GM19193 (cell line): Measurements from ENCODE around the gene RHO.

Experiments
- POLR2A ChIP-seq: IDR thresholded peaks from 4 replicates; pipeline ENCODE4 v1.6.1; 2011; ENCODE audit not compliant: insufficient read depth, insufficient read length; ENCODE audit errors: extremely low read depth

RHO gene

DNA sequence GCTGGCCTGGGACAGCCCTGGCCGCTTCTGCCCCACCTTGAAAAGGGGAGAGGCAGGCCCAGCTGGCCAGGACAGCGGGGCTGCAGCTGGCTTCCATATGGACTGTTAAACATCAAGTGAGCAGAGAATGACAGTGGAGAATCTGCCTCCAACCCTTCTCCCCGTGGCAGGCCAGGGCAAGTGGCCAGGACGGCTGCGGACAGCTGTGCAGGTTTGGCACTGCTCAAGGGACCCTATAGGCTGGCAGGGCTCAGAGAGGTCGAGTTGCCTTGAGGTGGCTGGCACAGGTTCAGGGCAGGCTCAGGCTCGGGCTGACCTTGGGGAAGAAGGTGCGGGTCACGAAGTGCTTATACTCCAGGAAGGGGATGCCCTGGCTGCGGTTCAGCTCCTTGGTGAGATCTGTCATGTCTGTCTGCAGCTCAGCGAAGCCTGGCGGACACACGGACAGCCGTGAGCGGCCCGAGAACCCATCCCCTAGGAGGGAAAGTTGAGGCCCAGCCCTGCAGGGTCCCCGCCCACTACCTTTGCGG lies 38.8 kb downstream of the RHO start:
- TF ChIP-seq POLR2A, result no peak

DNA sequence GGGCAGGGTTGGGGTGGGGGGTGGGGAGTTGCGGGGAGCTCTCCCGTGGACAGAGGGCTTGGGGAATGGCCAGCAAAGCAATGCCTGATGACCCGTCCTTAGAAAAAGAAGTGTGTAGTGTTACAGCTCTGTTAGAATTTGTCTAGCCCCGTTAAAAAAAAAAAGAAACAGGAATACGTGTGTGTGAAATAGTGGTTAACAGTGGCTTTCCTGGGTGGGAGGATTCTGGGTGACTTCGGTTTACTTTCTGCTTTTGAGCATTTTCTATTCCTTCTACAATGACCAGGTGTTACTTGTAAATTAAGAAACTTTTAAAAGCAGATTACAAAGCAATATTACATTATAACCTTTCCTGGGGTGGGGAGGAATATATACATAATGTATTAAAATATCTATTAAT lies 39.5 kb downstream of the RHO start:
- TF ChIP-seq POLR2A, result no peak

DNA sequence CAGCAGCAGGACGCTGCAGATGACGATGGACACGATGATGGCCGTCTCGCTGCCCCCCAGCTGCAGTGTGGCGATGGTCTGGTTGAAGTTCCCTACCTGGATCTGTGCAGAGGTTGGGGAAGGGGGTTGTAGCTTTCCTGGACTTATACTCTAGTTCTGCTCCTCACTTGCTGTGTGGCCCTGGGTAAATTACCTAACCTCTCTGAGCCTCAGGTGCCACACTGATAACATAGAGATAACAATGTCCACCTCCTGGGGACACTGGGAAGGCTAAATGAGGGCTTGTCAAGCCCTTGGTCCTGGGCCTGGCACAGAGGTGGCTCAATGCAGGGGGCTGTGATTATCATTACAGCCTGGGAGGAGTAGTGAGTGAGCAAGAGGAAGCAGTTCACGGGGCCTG lies 41.4 kb downstream of the RHO start:
- no peak for TF ChIP-seq POLR2A

DNA sequence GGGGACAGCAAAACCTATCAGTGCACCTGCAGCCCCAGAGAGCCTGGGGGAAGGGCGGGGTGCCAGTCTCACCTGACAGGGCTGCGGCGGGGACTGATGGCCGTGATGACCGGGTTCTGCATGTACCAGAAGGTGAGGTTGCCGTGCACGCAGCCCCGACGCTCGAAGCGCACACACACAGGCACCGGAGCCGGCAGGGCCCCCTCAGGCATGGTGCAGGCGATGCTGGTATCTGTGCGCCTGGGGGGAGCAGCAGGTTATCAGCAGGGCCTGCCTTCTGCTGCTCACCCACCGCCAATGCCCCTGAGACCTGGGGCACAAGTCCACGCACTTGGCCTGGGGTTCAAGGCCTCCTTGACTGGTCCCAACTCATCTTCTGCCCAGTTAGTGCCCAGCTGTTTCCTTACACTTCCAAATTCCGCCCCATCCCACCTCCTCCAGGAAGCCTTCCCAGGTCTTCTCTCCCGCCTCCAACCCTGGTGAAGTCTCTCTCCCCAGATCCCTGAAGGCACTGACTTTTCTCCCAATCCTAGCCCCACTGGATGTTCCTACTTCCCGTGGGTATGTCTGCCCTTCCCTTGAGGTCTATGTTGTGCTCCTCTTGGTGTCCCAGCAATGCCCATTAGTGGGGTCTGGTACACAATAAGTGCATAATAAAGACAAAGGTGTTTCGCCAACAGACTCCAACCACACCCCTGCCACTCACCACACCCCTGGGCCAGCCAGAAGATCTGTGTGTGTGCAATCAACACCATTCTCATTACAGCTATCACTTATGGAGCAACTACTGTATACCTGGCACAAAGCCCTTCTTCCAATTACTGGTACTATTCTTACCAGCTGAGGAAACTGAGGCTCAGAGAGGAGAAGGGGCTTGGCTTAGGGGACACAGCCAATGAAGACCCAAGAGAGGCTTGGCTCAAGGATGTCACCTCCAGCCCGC lies 43.4 kb downstream of the RHO start:
- no peak for TF ChIP-seq POLR2A

DNA sequence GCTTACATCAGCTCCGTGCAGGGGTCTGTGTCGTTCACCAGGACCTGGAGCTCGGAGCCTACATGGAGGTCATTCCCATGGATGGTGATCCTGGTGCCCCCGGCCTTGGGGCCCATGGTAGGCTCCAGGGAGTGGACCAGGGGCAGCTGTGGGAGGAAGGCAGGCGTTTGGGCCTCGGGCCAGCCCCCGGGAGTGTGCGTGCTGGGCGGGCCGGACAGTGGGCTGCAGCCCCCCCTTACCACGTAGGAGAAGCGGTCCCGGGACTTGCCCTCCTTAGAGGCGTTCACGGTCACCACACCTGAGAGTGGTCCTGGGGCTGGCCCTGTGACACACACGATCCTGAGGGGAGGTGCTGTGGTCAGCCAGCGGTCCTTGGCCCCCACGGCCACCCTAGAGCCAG lies 44.2 kb downstream of the RHO start:
- no peak for TF ChIP-seq POLR2A

DNA sequence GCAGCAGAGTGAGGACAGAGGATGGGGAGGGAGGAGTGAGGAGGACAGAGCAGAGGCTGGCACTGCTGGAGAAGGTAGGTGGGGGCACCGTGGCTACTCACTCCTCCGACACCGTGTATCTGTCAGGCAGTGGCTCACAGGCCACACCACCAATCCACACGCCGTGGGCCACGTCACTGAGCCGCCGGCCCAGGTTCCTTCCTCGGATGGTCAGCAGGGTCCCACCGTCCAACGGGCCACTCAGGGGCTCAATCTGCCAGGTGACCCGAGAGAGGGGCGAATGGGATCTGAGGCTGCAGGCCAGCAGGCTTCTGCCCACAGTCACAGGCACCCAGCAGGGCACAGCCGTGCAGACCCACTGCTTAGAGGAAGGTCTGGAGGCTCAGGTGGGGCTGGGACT lies 45.1 kb downstream of the RHO start:
- TF ChIP-seq POLR2A, result no peak

DNA sequence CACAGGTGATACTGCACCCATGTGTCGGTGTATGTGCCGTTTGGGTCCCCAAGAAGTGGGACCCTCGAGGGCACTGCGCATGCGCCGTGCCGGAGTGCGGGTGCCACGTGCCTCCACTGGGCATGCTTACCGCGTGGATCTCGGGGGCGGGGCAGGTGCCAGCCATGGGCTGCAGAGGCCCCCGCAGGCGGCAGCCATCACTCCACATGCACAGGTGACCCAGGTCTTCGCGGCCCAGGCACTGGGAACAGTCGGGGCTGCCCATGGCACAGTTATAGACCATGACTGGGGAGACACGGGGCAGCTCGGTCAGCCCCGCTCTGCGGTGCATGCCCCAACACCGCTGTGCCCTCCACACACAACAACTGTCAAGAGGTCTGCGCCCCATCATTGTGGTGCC lies 45.8 kb downstream of the RHO start:
- TF ChIP-seq POLR2A, result no peak

DNA sequence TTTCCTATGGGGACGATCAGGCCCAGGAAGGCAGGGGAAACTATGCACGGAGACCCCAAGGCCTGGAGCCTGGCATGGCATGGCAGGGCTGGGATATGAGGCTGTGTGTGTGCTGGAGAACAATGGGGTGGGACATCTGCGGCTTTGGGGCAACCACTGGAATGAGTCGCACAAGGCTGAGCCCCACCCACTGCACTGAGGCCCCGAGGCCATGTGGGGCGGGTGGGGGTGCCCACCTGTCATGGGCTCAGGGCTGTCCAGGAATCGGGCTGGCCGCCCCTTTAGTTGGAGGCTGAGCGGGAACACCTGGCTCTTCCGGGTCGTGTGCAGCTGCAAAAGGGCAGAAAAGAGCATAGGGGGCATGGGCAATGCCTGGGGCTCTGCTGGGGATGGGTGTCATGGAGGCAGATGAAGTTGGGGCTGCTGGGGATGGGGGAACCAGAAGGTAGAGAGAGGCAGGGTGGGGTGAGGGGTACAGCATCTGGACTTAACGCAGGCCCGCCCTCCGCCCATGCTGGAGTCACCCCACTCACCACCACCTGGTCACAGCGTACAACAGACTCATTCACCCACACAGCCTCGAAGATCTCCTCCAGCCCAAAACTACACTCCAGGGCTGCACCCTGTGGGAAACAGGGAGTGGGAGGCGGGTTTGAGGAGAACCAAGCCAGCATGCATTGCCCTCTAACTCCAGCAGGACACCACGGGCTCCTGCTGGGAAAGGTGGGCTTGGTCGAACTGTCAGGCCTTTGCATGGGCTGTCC lies 47.0 kb downstream of the RHO start:
- TF ChIP-seq POLR2A, result no peak

DNA sequence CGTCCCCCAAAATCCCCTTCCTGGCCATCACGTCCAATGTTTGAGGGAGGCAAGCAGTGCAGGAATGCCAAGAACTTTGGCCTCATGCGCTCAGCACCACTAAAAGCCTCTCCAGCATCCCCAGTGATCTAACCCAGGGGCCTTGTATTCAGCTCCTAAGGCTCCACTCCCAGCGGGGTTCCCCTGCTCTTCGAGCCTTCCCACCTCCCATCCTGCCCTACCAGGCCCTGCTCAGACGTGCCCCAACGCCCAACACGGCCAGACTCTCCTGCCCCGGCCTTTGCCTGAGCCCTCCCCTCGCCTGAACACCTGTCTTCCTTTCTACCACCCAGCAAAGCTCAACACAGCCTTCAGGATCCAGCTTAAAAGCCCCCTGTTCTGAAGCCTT lies 47.6 kb downstream of the RHO start:
- no peak for TF ChIP-seq POLR2A

DNA sequence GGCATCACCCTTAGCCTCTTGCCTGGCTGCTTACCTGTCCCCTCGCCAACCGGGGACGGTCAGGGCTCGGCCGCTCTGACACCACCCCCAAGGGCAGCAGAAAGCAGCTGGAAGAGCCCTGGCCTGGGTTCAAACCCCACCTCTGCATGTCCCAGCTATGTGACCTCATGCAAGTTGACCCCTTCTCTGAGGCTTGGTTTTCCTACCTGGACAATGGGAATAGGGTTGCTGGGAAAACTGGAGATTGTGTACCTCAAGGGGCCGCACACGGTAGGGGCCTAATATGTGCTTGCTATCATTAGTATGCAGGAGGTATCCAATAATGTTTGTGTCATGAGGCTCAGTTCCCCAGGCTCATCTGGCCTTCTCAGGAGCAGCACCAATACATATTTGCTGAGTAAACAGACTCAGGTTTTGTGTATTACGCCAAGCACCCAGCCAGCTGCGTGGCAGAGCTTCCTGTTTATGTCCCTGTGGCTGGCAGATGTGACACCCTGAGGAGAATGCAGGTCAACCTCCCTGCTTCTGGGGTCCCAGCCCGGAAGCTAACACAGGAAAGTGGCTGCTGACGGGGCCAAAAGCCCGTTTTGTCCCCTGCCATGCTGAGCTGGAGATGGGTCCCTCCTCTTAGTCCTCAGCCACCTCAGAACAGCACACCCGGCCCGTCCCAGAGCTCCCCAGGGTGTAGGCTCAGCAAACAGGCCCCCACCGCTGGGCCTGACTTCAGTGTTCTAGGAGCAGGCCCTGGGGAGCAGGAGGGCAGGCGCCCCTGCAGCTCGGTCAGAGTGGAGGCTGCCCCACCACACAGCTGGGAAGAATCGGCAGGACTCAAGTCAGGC lies 48.3 kb downstream of the RHO start:
- no peak for TF ChIP-seq POLR2A

DNA sequence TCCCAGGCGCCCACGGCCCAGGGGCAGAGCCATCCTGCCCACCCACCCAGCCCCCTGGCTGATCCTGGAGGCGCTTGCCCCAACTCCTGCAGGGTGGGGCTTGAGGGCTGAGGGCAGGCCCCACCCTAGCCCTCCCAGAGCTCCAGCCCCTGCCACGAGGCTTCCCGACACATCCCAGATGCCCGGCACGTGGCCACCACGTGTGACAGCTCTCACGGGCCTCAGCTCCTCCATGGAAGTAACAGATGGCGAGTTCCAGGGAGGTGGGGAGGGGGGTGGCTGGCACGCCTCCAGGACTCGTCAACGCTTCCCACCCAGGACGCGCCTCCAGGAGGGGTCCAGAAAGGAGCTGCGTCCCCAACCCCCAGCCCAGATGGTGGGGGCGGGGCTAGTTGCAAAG lies 48.9 kb downstream of the RHO start:
- TF ChIP-seq POLR2A, result no peak

DNA sequence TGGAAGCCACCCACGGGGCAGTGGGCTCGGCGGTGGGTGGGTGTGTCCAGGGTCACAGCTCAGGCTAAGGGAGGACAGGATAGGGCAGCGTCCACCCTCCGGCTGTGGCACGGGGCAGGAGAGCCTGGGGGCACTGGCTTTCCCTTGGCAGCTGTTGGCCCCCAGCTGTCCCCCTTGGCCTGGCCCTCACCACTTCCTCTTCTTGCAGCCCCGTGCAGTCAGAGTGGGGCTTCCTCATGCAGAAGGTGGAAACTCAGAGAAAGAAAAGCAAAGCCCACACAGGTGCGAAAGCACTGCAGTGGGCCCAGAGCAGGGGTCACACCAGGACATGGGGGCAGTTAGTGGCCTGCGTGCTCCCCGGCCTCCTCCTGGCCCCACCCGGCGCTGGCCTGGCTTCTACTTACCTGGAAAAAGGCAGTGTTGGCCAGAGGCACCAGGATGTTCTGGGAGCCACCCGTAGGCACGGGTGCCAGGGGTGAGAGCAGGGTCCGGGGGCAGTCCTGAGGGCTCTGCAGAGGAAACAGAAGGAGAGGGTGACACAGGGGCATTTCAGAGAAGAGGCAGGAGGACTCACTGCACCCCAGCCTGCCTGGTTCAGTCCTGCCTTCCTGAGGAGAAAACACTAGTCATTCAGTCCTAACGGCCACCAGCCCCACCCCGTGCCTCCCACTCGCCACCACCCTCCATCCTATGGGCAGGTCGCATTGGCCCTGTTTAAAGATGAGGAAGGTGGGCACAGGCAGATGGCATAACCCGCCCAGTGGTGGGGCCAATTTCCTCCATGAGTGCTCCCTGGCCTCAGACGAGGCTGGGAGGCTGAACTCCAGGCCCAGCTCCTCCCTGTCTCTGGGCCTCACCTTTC lies 49.7 kb downstream of the RHO start:
- TF ChIP-seq POLR2A, result no peak

DNA sequence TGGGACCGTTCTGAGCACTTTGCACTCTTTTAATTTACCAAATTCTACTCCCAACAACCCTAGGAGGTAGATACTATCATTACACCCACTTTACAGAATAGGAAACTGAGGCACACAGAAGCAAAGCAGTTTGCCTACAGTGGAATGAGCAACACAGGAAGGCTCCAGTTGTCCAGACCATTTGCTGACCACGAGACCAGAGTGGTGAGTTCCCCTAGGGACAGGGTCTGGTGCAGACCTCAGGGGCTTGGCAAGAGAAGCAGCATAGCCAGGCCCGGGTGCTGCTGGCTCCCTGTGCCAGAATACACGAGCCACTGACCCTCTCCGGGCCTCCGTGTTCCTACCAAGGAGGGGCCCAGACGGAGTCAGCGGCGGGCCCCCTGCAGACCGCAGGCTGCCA lies 51.6 kb downstream of the RHO start:
- TF ChIP-seq POLR2A, result no peak

DNA sequence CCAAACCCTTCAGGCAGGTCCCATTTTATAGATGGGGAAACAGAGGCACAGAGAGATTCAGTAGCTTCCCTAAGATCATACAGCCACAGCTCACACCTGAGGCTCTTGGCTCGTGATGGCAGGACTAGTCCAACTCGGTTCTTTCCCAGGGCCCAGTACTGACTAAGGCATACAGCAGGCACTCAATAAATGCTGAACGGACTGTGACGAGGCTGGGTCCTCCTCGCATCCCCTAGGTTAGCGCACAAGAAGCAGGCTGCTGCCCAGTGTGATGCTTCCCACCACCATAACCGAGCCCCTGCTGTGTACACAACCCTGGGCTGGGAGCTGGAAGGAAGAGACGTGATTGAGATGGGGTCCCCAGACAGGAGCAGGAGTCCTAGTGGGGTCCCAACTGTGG lies 53.2 kb downstream of the RHO start:
- TF ChIP-seq POLR2A, result no peak
